ENCODE data around the gene HOXC4. TPM values are rescaled to one million over a fixed set of nuclear protein-coding genes. Genes with fewer than 3 reads are reported as not detected.

Gene HOXC4
- total RNA-seq, 1 donor from 2014 or later, result not detected

- DNase-seq, result no peak
These were observed 37.6 kb upstream of the HOXC4 start for GRCh38 chr12:54016051-54016450.

- DNase-seq, result no peak
These were observed 37.1 kb upstream of the HOXC4 start for GRCh38 chr12:54016478-54016964.

GRCh38 chr12:54017027-54017788 lies 36.4 kb upstream of the HOXC4 start:
- DNase-seq, result no peak

- DNase-seq, result no peak
These were observed 35.7 kb upstream of the HOXC4 start for GRCh38 chr12:54017878-54018467.

GRCh38 chr12:54018468-54018984 lies 35.1 kb upstream of the HOXC4 start:
- DNase-seq, result no peak

GRCh38 chr12:54019091-54019811 lies 34.4 kb upstream of the HOXC4 start:
- no peak for DNase-seq

- DNase-seq, result no peak
These were observed 33.6 kb upstream of the HOXC4 start for GRCh38 chr12:54019924-54020590.

- DNase-seq, result no peak
These were observed 32.8 kb upstream of the HOXC4 start for GRCh38 chr12:54020591-54021405.

- DNase-seq, result no peak
These were observed 32.1 kb upstream of the HOXC4 start for GRCh38 chr12:54021432-54022013.

- DNase-seq, result no peak
These were observed 30.4 kb upstream of the HOXC4 start for GRCh38 chr12:54022960-54023884.

- DNase-seq, result no peak
These were observed 29.5 kb upstream of the HOXC4 start for GRCh38 chr12:54024127-54024526.

- no peak for DNase-seq
These were observed 28.9 kb upstream of the HOXC4 start for GRCh38 chr12:54024581-54025305.

- DNase-seq, result no peak
These were observed 27.9 kb upstream of the HOXC4 start for GRCh38 chr12:54025499-54026405.

- no peak for DNase-seq
These were observed 26.8 kb upstream of the HOXC4 start for GRCh38 chr12:54026640-54027441.

GRCh38 chr12:54027442-54027786 lies 26.2 kb upstream of the HOXC4 start:
- no peak for DNase-seq

- DNase-seq, result no peak
These were observed 25.1 kb upstream of the HOXC4 start, which contains the start of gene HOXC6 for GRCh38 chr12:54028314-54029201. TSS of gene HOXC6 (plus strand) at chr12:54028440. CDS start at chr12:54028522, 82 bp downstream.
